Spleen (tissue), 11 donors: ENCODE measurements around the gene TAOK2. TPM values are rescaled to one million over a fixed set of nuclear protein-coding genes. Genes with fewer than 3 reads are reported as not detected.
"Not testable (repeated sequence)": the region's sequence is repeated elsewhere in the genome, so short reads cannot be mapped to it uniquely, and the experiment has no call there.

Experiments
- DNase-seq: peaks from one replicate; pipeline ENCODE4 v3.0.0-alpha.2; 2020
- H3K27ac ChIP-seq, 8 donors: fragments of 200-600 bp; sonication (generic) in 7 of 8; 1 replicate in 4 of 8; 2 replicates in 4 of 8; pipeline versions ENCODE4 v1.5.0 to v1.8.0; 2016 to 2021; ENCODE audit warnings: inconsistent platforms in 4 of 8, mild to moderate bottlenecking in 4 of 8, moderate library complexity in 1 of 8
- H3K27me3 ChIP-seq, 7 donors: fragments of 200-600 bp; sonication (generic) in 6 of 7; replicated peaks in 1 of 7; 1 replicate in 4 of 7; 2 replicates in 3 of 7; pipeline versions ENCODE4 v1.5.0 to v1.8.0; 2016 to 2021; ENCODE audit warnings: inconsistent platforms in 3 of 7, mild to moderate bottlenecking in 1 of 7
- H3K36me3 ChIP-seq, 6 donors: fragments of 200-600 bp; sonication (generic) in 5 of 6; 1 replicate in 4 of 6; 2 replicates in 2 of 6; pipeline versions ENCODE4 v1.5.0 to v1.8.0; 2016 to 2021; ENCODE audit warnings: inconsistent platforms in 2 of 6
- H3K4me1 ChIP-seq, 6 donors: fragments of 200-600 bp; sonication (generic) in 5 of 6; 1 replicate in 3 of 6; 2 replicates in 3 of 6; pipeline versions ENCODE4 v1.5.0 to v1.8.0; 2016 to 2021; ENCODE audit warnings: inconsistent platforms in 3 of 6
- H3K4me3 ChIP-seq, 8 donors: fragments of 200-600 bp; sonication (generic) in 7 of 8; 1 replicate in 4 of 8; 2 replicates in 4 of 8; pipeline versions ENCODE4 v1.5.0 to v1.8.0; 2016 to 2021; ENCODE audit warnings: inconsistent platforms in 4 of 8, mild to moderate bottlenecking in 4 of 8, moderate library complexity in 2 of 8
- H3K9me3 ChIP-seq, 8 donors: fragments of 200-600 bp; sonication (generic) in 7 of 8; 1 replicate in 4 of 8; 2 replicates in 4 of 8; pipeline versions ENCODE4 v1.5.0 to v1.8.0; 2016 to 2021; ENCODE audit warnings: inconsistent platforms in 4 of 8
- CTCF ChIP-seq, 11 experiments: fragments of 200-600 bp in 7 of 11; fragments of 450-650 bp in 4 of 11; sonication (generic) in 4 of 11; IDR thresholded peaks in 8 of 11; conservative IDR thresholded peaks in 3 of 11; 1 replicate in 7 of 11; 2 replicates in 4 of 11; pipeline versions ENCODE4 v1.4.0 to v1.8.0; 2016 to 2021; ENCODE audit warnings: antibody characterized with exemption in 11 of 11, inconsistent platforms in 4 of 11, mild to moderate bottlenecking in 1 of 11
- POLR2A ChIP-seq, 3 donors: fragments of 450-650 bp; IDR thresholded peaks; one replicate each; pipeline ENCODE4 v1.5.1; 2017; ENCODE audit warnings: antibody characterized with exemption in 3 of 3, mild to moderate bottlenecking in 1 of 3
- POLR2AphosphoS5 ChIP-seq, 3 donors: sonication (generic); formaldehyde crosslinking; IDR thresholded peaks; one replicate each; pipeline ENCODE4 v1.5.1; 2017; ENCODE audit warnings: antibody characterized with exemption in 3 of 3
- WGBS, 5 donors: extraction: QIAGEN DNeasy Blood & Tissue Kit in 3 of 5; methylation state at CpG; one replicate each; pipeline versions ENCODE4 v1.1.5 to v1.1.7; 2013 to 2018; 5-methylcytosine and 5-hydroxymethylcytosine counted together
- intact Hi-C: fragments of 100-400 bp; cut with DNase I; formaldehyde crosslinking; loops from one replicate; pipeline ENCODE4 v1.15.0; 2023; ENCODE audit warnings: low total_unique reads
- polyA plus RNA-seq, 3 donors: library from polyadenylated mRNA; stranded (reverse); fragments of 200-250 nt; gene quantifications; one replicate each; pipeline ENCODE4 v1.2.1, GENCODE V29; 2013
- total RNA-seq, 7 donors: library from RNA; depleted of rRNA in 3 of 7; stranded (reverse); fragments of >200 nt in 3 of 7; fragmentation: NEBNext Ultra II Directional in 4 of 7; extraction: Animal tissue kit (Norgen Biotek cat#: 25700) in 4 of 7; gene quantifications; one replicate each; pipeline versions ENCODE4 v1.1.0 to v1.2.1, GENCODE V29; 2016 to 2021
- donor health status: healthy with polysubstance abuse.
- donor health status: DM: no; HTN: no; CAD: no; lungs with moderate emphysema.
- donor health status: DM: no; HTN: no; CAD: no.
- donor health status: Bipolar disorder and iron deficiency.
- donor health status: healthy.
- donor health status: DM: no; HTN: no; CAD: no.
- donor health status: DM: yes; HTN: yes; CAD: no.

TAOK2 gene
- total and polyA plus RNA-seq, 10 donors = 13.2 to 96.5 (median 71.6) TPM

- WGBS, 5 donors = 77 to 86% (median 85%) methylated on average over 7 to 8 of the region's 8 CpGs
- H3K27me3 ChIP-seq = peaks cover 0 to 12% (median 8%) of the 10 kb centered on the region in 7 donors
- intact Hi-C loops = no loop called here
Measured at GRCh38 chr16:30016555-30017276, 43.0 kb downstream of the TAOK2 start.

GRCh38 chr16:30017277-30017656, 43.6 kb downstream of the TAOK2 start:
- peaks cover 0 to 18% (median 15%) of the 10 kb centered on the region in 6 donors for H3K4me1 ChIP-seq
- DNase-seq = no peak
- no peaks in the 10 kb centered on the region for H3K9me3 ChIP-seq
- intact Hi-C loops = no loop called here
- no peak for TF ChIP-seq CTCF (IDR thresholded peaks at IDR 0.05 in 8 of 11, conservative IDR thresholded peaks at IDR 0.05 in 3 of 11)
- TF ChIP-seq POLR2A (IDR thresholded peaks at IDR 0.05) = no peak
- no peak for TF ChIP-seq POLR2AphosphoS5 (IDR thresholded peaks at IDR 0.05)
- H3K4me3 ChIP-seq = no peak overlapping the region
- peaks cover 0 to 7% (median 3%) of the 10 kb centered on the region in 7 donors for H3K27me3 ChIP-seq
- H3K27ac ChIP-seq = no peak overlapping the region
- WGBS, 5 donors = 93 to 97% (median 95%) methylated on average over 2 of the region's 2 CpGs
- no peaks in the 10 kb centered on the region for H3K36me3 ChIP-seq

More at GRCh38 chr16:30016555-30017276, 43.0 kb downstream of the TAOK2 start:
- Histone ChIP-seq H3K4me3 (no peak overlapping the region), H3K4me1 (peaks cover 0 to 20% (median 13%) of the 10 kb centered on the region in 6 donors), H3K36me3 (no peaks in the 10 kb centered on the region), H3K27ac (no peak overlapping the region), H3K9me3 (no peaks in the 10 kb centered on the region)
- no peak for DNase-seq
- no peak for TF ChIP-seq POLR2AphosphoS5 (IDR thresholded peaks at IDR 0.05)
- TF ChIP-seq CTCF (IDR thresholded peaks at IDR 0.05 in 8 of 11, conservative IDR thresholded peaks at IDR 0.05 in 3 of 11) = no peak
- no peak for TF ChIP-seq POLR2A (IDR thresholded peaks at IDR 0.05)

GRCh38 chr16:30017937-30018336, 44.3 kb downstream of the TAOK2 start:
- H3K27me3 ChIP-seq, DNase-seq, intact Hi-C loops, H3K9me3 ChIP-seq, H3K36me3 ChIP-seq, H3K4me3 ChIP-seq, H3K27ac ChIP-seq: not testable (repeated sequence)
- WGBS, 5 donors = 86 to 89% (median 87%) methylated on average over 4 of the region's 4 CpGs
- peaks cover 0 to 18% (median 15%) of the 10 kb centered on the region in 6 donors for H3K4me1 ChIP-seq

GRCh38 chr16:30018731-30019158, 45.1 kb downstream of the TAOK2 start:
- Histone ChIP-seq H3K27ac (no peak overlapping the region), H3K9me3 (no peaks in the 10 kb centered on the region), H3K27me3 (peaks cover 0 to 1% (median 0%) of the 10 kb centered on the region in 7 donors), H3K4me1 (peaks cover 0 to 18% (median 15%) of the 10 kb centered on the region in 6 donors), H3K36me3 (no peaks in the 10 kb centered on the region), H3K4me3 (no peak overlapping the region)
- TF ChIP-seq POLR2AphosphoS5 (IDR thresholded peaks at IDR 0.05) (no peak), POLR2A (IDR thresholded peaks at IDR 0.05) (no peak), CTCF (IDR thresholded peaks at IDR 0.05 in 8 of 11, conservative IDR thresholded peaks at IDR 0.05 in 3 of 11) (no peak)
- no peak for DNase-seq
- 66 to 82% (median 78%) methylated on average over 4 of the region's 4 CpGs for WGBS, 5 donors
- intact Hi-C loops = no loop called here
